GM12878 (cell line): ENCODE data around the gene TBC1D30. TPM values are rescaled to one million over a fixed set of nuclear protein-coding genes. Genes with fewer than 3 reads are reported as not detected.

Experiments
- ATAC-seq: fragments of 200-7000 bp; cut with Tn5 transposase; 3 replicates; pipeline ENCODE4 v1.9.1; 2020; ENCODE audit warnings: mild to moderate bottlenecking, moderate library complexity
- BruUV-seq: library from RNA; stranded (reverse); fragments of 400-500 nt; replicated peaks from 2 replicates; lab custom pipeline; 2021; lab: Mats Ljungman, UMichigan
- CTCF ChIA-PET: fragments of 300-600 bp; sonication (Branson Sonifier 250); formaldehyde crosslinking; extraction: SDS; loops from one replicate; lab custom pipeline; 2021; ENCODE audit warnings: inconsistent platforms; lab: Yijun Ruan, JAX
- POLR2A ChIA-PET: fragments of 350-600 bp; formaldehyde crosslinking; extraction: SDS; loops from one replicate; lab custom pipeline; 2021; ENCODE audit warnings: inconsistent platforms; lab: Charles Lee
- RAD21 ChIA-PET: fragments of 300-600 bp; sonication (Branson Sonifier 250); formaldehyde crosslinking; loops from one replicate; lab custom pipeline; 2023; ENCODE audit warnings: antibody characterized with exemption; ENCODE audit not compliant: unreplicated experiment; lab: Charles Lee
- SMC1A ChIA-PET: fragments of 300-600 bp; sonication (Branson Sonifier 250); formaldehyde crosslinking; loops from one replicate; lab custom pipeline; 2023; ENCODE audit not compliant: unreplicated experiment, uncharacterized antibody; lab: Charles Lee
- DNase-seq: peaks from one replicate; pipeline ENCODE4 v3.0.0-alpha.2; 2011; ENCODE audit warnings: low read depth, low spot score
- FAIRE-seq: peaks from 3 replicates; lab custom pipeline; 2011; peaks lifted over from hg19 to GRCh38; lab: Jason Lieb, UNC
- H2AFZ ChIP-seq: 2 replicates; pipeline ENCODE4 v1.6.0; 2011; ENCODE audit warnings: low read depth, low read length, control low read depth; ENCODE audit not compliant: control insufficient read depth
- H3K27ac ChIP-seq: 2 replicates; pipeline ENCODE4 v1.5.1; 2011; ENCODE audit warnings: control low read depth; ENCODE audit not compliant: control insufficient read depth, insufficient read depth
- H3K27me3 ChIP-seq, 2 experiments: replicated peaks in 1 of 2; 2 replicates each; pipeline versions ENCODE4 v1.6.0 to v1.6.1; 2011; ENCODE audit warnings: low read length in 1 of 2; ENCODE audit not compliant: control insufficient read depth in 2 of 2, insufficient read depth in 2 of 2
- H3K36me3 ChIP-seq, 2 experiments: 2 replicates each; pipeline ENCODE4 v1.5.1; 2011; ENCODE audit warnings: low read length in 1 of 2; ENCODE audit not compliant: control insufficient read depth in 2 of 2, insufficient read depth in 2 of 2
- H3K4me1 ChIP-seq: 2 replicates; pipeline ENCODE4 v1.6.1; 2011; ENCODE audit warnings: mild to moderate bottlenecking, low read length, moderate library complexity, mixed read lengths; ENCODE audit not compliant: control insufficient read depth, insufficient read depth
- H3K4me2 ChIP-seq: 2 replicates; pipeline ENCODE4 v1.6.0; 2011; ENCODE audit warnings: control low read depth; ENCODE audit not compliant: control insufficient read depth, insufficient read depth
- H3K4me3 ChIP-seq: fragments of 200-600 bp; sonication (generic); 2 replicates; pipeline ENCODE4 v1.5.1; 2016
- H3K79me2 ChIP-seq: 2 replicates; pipeline ENCODE4 v1.6.0; 2011; ENCODE audit warnings: low read length; ENCODE audit not compliant: control insufficient read depth, insufficient read depth
- H3K9ac ChIP-seq: 2 replicates; pipeline ENCODE4 v1.8.0; 2011; ENCODE audit warnings: low read length, control low read depth, mixed read lengths; ENCODE audit not compliant: control insufficient read depth, insufficient read depth
- H3K9me3 ChIP-seq: replicated peaks from 3 replicates; pipeline ENCODE4 v1.5.1; 2011; ENCODE audit warnings: mild to moderate bottlenecking, low read length; ENCODE audit not compliant: control insufficient read depth, insufficient read depth
- H4K20me1 ChIP-seq: 2 replicates; pipeline ENCODE4 v1.6.0; 2011; ENCODE audit not compliant: control insufficient read depth, insufficient read depth
- CHD4 ChIP-seq: fragments of 200-600 bp; sonication (generic); IDR thresholded peaks from 2 replicates; pipeline ENCODE4 v1.6.1; 2016; ENCODE audit warnings: mild to moderate bottlenecking
- IRF3 ChIP-seq: fragments of 450-650 bp; IDR thresholded peaks from 2 replicates; pipeline ENCODE4 v1.6.1; 2014; ENCODE audit warnings: mild to moderate bottlenecking
- MTA3 ChIP-seq: IDR thresholded peaks from 2 replicates; pipeline ENCODE4 v1.6.1; 2012; ENCODE audit warnings: low read length, inconsistent platforms, borderline replicate concordance
- NFXL1 ChIP-seq: fragments of 450-650 bp; IDR thresholded peaks from 2 replicates; pipeline ENCODE4 v1.6.1; 2017; ENCODE audit warnings: antibody characterized with exemption, mild to moderate bottlenecking, borderline replicate concordance
- PAX8 ChIP-seq: fragments of 450-650 bp; IDR thresholded peaks from 2 replicates; pipeline ENCODE4 v1.6.1; 2017; ENCODE audit warnings: mild to moderate bottlenecking, moderate library complexity
- RAD51 ChIP-seq: fragments of 450-650 bp; IDR thresholded peaks from 2 replicates; pipeline ENCODE4 v1.6.1; 2016; ENCODE audit warnings: moderate library complexity, mild to moderate bottlenecking, inconsistent platforms
- SUZ12 ChIP-seq: fragments of 200-600 bp; sonication (generic); IDR thresholded peaks from one replicate; pipeline ENCODE4 v1.6.1; 2018; ENCODE audit warnings: antibody characterized with exemption, mild to moderate bottlenecking; ENCODE audit not compliant: unreplicated experiment
- ZBED1 ChIP-seq: IDR thresholded peaks from 2 replicates; pipeline ENCODE4 v1.6.1; 2016; ENCODE audit warnings: borderline replicate concordance
- ZBTB33 ChIP-seq: fragments of 450-650 bp; IDR thresholded peaks from 2 replicates; pipeline ENCODE4 v1.6.1; 2017; ENCODE audit warnings: mild to moderate bottlenecking
- ZNF622 ChIP-seq: fragments of 450-650 bp; IDR thresholded peaks from 2 replicates; pipeline ENCODE4 v1.6.1; 2017; ENCODE audit warnings: mild to moderate bottlenecking, inconsistent platforms
- ZZZ3 ChIP-seq: IDR thresholded peaks from 2 replicates; pipeline ENCODE4 v1.6.1; 2011; ENCODE audit warnings: low read depth; ENCODE audit not compliant: control insufficient read depth, insufficient read length
- WGBS: methylation state at CpG from one replicate; pipeline ENCODE4 v1.1.6; 2016; ENCODE audit warnings: low lambda C conversion rate; ENCODE audit not compliant: insufficient replicate concordance, insufficient coverage; ENCODE audit errors: missing lambda C conversion rate; 5-methylcytosine and 5-hydroxymethylcytosine counted together
- in situ Hi-C: fragments of 300-500 bp; cut with MboI; formaldehyde crosslinking; loops from 9 replicates; pipeline ENCODE4 v1.14.3; 2018; ENCODE audit warnings: mixed read lengths
- intact Hi-C: fragments of 100-400 bp; cut with micrococcal nuclease; formaldehyde crosslinking; loops from one replicate; pipeline ENCODE4 v1.14.2; 2022; ENCODE audit not compliant: unreplicated experiment
- polyA plus RNA-seq, 11 experiments: library from polyadenylated mRNA; depleted of rRNA in 4 of 11; unstranded in 6 of 11; stranded (reverse) in 5 of 11; fragments of >200 nt; fragmentation: Nextera tagmentation in 4 of 11; fragmentation: Illumina TruSeq in 1 of 11; extraction: Ambion mirVana in 4 of 11; extraction: Trizol in 1 of 11; gene quantifications; 1 replicate in 1 of 11; 2 replicates in 10 of 11; pipeline versions ENCODE4 v1.2.1 to v1.2.3, GENCODE V29; 2011 to 2016; ENCODE audit warnings: inconsistent platforms in 2 of 11, missing spikeins in 2 of 11, low read depth in 1 of 11
- total RNA-seq, 4 experiments: library from RNA; depleted of rRNA in 3 of 4; stranded (reverse); fragments of >200 nt in 3 of 4; fragmentation: Illumina TruSeq in 1 of 4; extraction: Trizol in 1 of 4; gene quantifications; 2 replicates each; pipeline versions ENCODE4 v1.2.1 to v1.2.3, GENCODE V29; 2013 to 2021

The TBC1D30 gene
- total and polyA plus RNA-seq, 10 of the 15 experiments (the other 5 are each of a cell fraction or from before 2014, with no cell fraction given): 1.2 to 23.3 (median 11.1) TPM

GRCh38 chr12:64821116-64821630 is 3.3 kb upstream of the TBC1D30 start:
- CTCF ChIA-PET: interaction anchor here (1.4 to 2.5 kb wide), 5 partner anchors 12 to 272 kb away, joined by 3 to 12 read pairs (median 4); no protein-coding TSS in a partner anchor
- POLR2A ChIA-PET: interaction anchor here (1.2 kb wide), 1 partner anchor 11 kb away, joined by 5 read pairs; no protein-coding TSS in a partner anchor
- no TSS peak for BruUV-seq
- in situ Hi-C loops: no loop called here
- FAIRE-seq (no peak), ATAC-seq (no peak), DNase-seq (no peak)
- 12% methylated on average over 5 of the region's 5 CpGs for WGBS
- Histone ChIP-seq H3K4me2 (no peak overlapping the region), H3K4me1 (no peaks in the 10 kb centered on the region), H2AFZ (no peak overlapping the region), H3K9ac (no peak overlapping the region), H4K20me1 (no peaks in the 10 kb centered on the region), H3K36me3 (no peaks in the 10 kb centered on the region), H3K79me2 (peaks cover 18% of the 10 kb centered on the region), H3K4me3 (no peak overlapping the region), H3K27ac (no peak overlapping the region), H3K9me3 (no peaks in the 10 kb centered on the region; the same call in 2 of the 3 replicates), H3K27me3 (peaks cover 0 to 2% of the 10 kb centered on the region in 2 experiments; a peak in 2 of 4 replicates)
- no peak for TF ChIP-seq ZBTB33
- TF ChIP-seq SUZ12: no peak
- no peak for TF ChIP-seq NFXL1
- TF ChIP-seq MTA3: no peak
- no peak for TF ChIP-seq IRF3
- TF ChIP-seq PAX8: no peak
- no peak for TF ChIP-seq ZNF622
- no peak for TF ChIP-seq ZBED1
- TF ChIP-seq CHD4: no peak
- no peak for TF ChIP-seq RAD51
- no peak for TF ChIP-seq ZZZ3
- RAD21 ChIA-PET: interaction anchor here (1.0 to 2.0 kb wide), 5 partner anchors 20 to 411 kb away, joined by 3 to 7 read pairs (median 5); no protein-coding TSS in a partner anchor
- intact Hi-C loops: no loop called here
- SMC1A ChIA-PET: interaction anchor here (1.0 to 1.9 kb wide), 4 partner anchors 10 to 83 kb away, joined by 3 to 10 read pairs (median 4); no protein-coding TSS in a partner anchor
